Right kidney (tissue), 9 donors: ENCODE measurements around the gene PITX2.
A peak's percentile ranks its signal among the peaks of the same experiment; 100 is the strongest.

ENCODE experiments used
- DNase-seq: peaks from one replicate; pipeline ENCODE4 v3.0.0-alpha.2; 2016
- long read RNA-seq, 8 donors: transcript quantifications; one replicate each; lab custom pipeline, GENCODE V29; 2026

The PITX2 gene
- long read RNA-seq, donor 1, partial matches to known transcripts, result 0 of 1 reads
- long read RNA-seq, donor 1, other reads (novel, unspliced or antisense), result 0 of 1 reads
- long read RNA-seq, donor 2, partial matches to known transcripts, result 0 of 1 reads
- long read RNA-seq, donor 2, other reads (novel, unspliced or antisense), result 0 of 1 reads
- long read RNA-seq, donor 3, partial matches to known transcripts, result 0 of 1 reads
- long read RNA-seq, donor 3, other reads (novel, unspliced or antisense), result 0 of 1 reads
- long read RNA-seq, donor 4, partial matches to known transcripts, result 0 of 3 reads
- long read RNA-seq, donor 4, other reads (novel, unspliced or antisense), result 0 of 3 reads
- long read RNA-seq, donor 5, partial matches to known transcripts, result 0 of 4 reads
- long read RNA-seq, donor 5, other reads (novel, unspliced or antisense), result 0 of 4 reads
- long read RNA-seq, donor 6, partial matches to known transcripts, result 0 of 2 reads
- long read RNA-seq, donor 6, other reads (novel, unspliced or antisense), result 0 of 2 reads
- long read RNA-seq, donor 7, partial matches to known transcripts, result 0 of 4 reads
- long read RNA-seq, donor 7, other reads (novel, unspliced or antisense), result 0 of 4 reads
- long read RNA-seq, donor 8, partial matches to known transcripts, result 0 of 1 reads
- long read RNA-seq, donor 8, other reads (novel, unspliced or antisense), result 0 of 1 reads

- peak; percentile 87 for DNase-seq
These were observed at the start of gene PITX2 for GRCh38 chr4:110622841-110623717. TSS of gene PITX2 (minus strand) at chr4:110623077. CDS start at chr4:110622460, 617 bp downstream.

DNA sequence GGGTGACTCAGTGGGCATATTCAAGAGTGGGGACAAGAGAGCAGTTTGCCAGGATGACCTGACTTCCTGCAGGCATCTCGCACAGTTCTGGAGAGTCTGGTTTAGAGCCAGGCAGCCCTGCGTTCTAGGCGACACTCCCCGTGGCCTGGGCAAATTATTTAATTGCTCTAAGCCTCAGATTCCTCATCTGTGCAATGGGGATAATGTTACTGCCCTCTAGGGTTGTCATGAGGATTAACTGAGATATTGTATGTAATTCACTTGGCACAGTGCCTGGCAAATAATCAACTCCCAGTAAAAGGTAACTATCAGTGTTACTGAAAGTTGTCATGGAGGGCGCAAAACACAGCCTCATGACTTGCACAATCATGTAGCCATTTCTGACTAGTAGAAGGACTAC lies 48.8 kb upstream of the PITX2 start:
- DNase-seq, result no peak

DNA sequence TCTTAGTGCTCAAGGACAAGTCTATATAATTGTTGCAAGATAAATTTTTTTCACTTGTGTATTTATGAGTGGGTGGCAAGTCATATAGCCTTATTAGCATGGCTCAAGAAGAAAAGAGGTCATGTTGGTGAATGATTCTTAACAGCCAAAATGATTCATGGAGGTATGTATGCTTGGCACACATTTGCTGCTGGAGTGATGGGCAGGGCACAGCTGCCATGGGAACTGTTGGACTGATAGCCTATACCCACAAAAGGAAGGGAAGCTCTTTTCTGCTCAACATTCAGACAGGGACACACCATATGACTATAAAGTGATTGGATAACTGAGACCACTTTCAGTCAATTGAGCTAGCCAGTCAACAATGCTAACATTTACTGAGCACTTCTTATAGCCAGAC lies 46.8 kb upstream of the PITX2 start:
- no peak for DNase-seq

DNA sequence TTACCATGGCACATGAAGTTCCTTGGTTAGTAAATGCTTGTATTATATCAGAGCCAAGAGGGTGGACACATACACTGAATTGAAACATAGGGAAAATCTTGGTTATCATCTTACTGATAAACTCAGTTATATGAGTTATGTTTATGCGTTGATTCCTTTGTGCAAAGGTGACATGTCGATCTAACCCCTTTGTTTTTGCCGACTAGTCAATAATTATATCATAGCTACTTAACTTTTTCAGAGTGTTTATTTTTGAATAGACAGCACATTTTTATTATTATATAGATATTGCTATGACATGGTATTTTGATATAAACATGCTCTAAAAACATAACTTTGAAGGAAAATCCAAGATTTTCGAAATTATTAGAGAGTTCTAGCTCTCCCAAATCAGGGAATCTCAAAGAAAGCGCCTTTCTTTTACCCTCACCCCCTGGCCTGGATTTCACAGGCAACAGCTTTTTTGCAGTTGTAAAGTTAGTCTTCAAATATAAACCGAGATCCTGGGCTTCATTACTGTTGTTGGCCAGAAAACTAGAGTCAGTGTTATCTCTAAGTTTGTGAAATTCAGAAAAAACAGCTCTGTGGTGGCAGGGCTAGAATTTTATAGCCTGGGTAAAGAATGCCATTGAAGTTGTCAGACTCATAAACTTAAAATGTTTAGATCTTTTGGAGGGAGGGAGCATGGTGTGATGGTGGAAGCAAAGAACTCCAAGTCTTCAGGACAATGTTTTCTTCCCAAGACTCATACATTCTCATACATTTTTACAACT lies 45.8 kb upstream of the PITX2 start:
- no peak for DNase-seq

DNA sequence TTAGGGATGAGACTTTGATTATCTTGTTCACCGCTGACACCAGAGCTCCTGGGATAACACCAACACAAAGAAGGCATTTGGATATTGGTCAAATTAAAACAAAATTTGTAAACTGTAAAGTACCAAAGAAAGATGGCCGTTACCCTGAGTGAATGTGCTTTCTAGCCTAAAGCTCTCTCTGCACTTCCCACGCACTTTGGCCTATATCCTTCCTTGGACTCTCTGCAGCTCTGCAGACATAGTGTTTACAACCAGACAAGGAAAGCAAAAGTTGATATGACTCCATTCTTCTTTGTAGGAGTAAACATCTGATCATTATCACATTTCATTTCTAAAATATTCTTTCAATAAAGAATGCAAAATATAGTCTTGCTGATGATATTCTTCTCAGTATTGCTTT lies 44.8 kb upstream of the PITX2 start:
- DNase-seq, result no peak

- no peak for DNase-seq
These were observed 43.2 kb upstream of the PITX2 start for GRCh38 chr4:110666030-110666429.

DNA sequence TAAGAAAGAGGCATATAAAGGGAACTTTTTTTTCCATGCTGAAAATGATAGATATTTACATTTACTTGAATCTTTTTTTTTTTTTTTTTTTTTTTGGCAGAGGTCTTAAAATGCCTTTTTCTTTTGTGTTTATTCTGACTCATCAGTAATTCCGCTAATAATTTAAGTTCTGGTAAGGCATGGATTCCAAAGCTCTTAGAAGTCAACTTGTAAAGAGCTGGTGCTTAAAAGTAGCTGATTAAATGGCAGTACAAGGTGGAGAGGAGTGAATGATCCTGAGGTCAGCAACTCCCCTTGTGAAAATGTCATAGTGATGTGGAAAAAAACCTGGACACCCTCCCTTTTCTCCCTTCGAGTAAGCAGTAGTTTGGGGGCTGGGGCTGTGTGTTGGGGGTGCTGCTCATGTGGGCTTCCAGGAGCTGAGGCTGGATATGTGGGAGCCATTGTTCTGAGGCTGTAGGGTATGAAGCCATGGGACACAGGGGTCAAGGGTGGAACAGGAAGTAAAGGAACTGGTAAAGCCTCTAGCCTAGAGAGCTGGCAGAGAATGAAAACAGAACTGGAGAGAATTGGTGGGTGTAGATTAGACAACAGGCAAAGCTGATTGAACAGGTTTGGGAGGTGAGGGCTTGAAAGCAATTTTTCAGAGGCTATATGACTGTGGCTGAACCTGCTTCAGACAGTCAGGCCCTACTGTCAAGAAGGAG lies 41.0 kb upstream of the PITX2 start:
- no peak for DNase-seq

DNA sequence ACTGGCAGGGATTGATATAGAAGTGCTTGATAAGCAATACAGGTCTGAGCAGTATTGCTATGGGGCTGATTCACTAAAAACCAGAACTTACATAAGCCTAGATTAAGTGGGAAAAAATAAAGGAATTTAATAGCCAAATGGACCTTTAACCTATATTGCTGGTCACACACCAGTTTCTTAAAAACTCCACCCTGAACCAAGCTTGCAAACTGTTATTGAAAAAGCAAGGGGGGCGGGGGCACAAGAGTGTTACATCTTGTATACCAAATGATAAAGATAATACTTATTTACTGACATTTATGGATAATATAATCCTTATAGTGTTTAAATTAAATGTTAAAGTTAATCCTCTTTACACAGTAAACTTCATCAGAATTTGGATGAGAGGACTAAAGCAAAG lies 40.3 kb upstream of the PITX2 start:
- no peak for DNase-seq

GRCh38 chr4:110660755-110661154 lies 37.9 kb upstream of the PITX2 start:
- DNase-seq, result no peak

DNA sequence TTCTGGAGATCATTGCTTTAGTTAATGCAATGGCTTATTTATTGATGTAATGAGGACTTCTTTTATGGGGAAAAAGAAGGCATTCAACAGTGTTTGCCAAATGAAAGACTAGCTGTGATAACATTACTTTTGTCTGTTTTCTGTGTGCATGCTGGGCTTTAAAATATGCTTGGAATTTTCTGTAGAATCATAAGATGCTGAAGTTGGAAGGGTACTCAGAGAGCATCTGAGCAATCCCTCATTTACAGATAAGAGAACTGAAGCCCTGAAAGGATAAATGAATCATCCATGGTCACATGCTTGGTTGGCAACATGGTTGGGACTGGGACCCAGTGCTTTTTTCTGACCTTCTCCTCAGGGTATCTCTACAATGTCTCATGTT lies 31.4 kb upstream of the PITX2 start:
- DNase-seq, result no peak

DNA sequence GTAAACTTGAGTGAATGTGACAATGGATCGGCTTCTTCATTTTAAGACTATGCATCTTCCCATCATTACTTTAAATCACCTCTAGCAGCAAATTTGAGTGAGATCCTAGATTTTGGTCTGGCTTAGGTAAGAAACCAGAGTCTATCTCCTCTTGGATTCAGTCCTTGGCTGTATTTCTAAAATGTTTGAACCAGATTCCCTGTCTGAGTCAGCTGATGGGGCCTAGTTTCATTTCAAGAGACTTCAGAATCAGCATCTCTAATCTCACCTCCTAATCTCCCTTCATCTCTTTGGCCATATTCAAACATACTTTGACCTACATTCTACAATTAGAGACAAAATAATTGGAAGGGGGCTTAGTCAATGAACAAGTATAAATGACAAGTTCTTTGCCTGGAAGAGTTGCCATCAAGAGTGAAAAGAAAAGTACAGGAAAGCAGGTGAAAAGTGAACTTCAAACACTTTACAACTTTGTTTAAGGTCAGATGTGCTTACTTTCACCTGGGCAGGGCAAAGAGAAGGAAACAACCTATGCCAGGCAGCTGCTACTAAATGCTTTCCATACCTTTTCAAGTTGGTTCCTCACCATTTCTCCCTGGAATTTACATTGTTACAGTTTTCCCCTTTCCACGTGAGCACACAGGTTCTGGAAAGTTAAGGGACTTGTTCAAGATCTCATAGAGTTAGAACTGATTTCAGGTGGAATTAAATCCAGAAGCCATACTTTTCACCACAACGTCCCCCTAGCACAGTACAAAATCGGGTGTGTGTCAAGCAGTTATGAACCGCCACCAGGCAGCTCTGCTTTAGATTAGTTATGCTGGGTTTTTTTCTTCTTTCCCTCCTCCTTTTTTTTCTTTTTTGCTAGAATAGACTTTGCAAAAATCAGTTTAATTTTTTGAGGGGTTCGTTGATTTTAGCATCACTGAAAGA lies 30.7 kb upstream of the PITX2 start:
- no peak for DNase-seq

GRCh38 chr4:110644008-110644407 lies 21.1 kb upstream of the PITX2 start:
- no peak for DNase-seq

- DNase-seq, result no peak
These were observed 20.2 kb upstream of the PITX2 start for GRCh38 chr4:110643096-110643495.

DNA sequence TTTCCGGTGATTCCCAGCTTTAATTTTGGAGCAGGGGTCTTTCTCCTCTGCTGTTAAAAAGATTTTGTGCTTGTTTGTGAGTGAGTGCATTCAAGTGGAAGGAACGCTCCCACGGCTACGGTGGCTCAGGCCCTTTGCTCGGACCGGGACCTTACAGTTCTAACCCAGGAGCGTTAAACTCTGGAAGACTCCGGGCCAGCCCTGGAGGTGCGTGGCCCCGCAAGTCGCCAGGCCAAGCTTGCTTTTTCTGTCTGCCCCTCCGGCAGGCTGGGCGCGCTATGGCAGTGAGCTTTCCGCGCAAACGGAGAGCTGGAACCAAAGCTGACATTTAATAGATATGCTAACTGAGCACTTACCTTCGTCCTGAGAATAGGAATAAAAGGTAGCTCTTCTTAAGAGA lies 18.3 kb upstream of the PITX2 start:
- DNase-seq, result peak; percentile 57

DNA sequence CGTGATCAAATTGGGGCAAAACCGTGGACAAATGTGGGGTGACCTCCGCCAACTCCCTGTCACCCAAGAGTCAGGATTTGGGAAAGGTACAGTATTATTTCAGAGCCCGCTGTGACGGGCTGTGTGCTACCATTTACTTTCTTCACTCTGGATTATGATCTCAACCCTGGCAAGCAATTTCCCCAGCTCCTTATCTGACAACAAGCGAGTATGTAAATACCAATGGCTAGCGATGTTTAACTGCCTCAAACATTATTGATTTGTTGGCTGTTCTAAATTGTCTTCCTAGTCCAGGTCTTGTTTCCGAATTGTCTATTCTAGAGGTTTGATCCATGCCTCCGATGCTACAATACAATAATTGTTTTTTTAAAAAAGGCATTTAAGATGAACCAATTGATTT lies 17.7 kb upstream of the PITX2 start:
- DNase-seq, result peak; percentile 27

GRCh38 chr4:110639207-110640090 lies 16.6 kb upstream of the PITX2 start:
- peak; percentile 57 for DNase-seq

DNA sequence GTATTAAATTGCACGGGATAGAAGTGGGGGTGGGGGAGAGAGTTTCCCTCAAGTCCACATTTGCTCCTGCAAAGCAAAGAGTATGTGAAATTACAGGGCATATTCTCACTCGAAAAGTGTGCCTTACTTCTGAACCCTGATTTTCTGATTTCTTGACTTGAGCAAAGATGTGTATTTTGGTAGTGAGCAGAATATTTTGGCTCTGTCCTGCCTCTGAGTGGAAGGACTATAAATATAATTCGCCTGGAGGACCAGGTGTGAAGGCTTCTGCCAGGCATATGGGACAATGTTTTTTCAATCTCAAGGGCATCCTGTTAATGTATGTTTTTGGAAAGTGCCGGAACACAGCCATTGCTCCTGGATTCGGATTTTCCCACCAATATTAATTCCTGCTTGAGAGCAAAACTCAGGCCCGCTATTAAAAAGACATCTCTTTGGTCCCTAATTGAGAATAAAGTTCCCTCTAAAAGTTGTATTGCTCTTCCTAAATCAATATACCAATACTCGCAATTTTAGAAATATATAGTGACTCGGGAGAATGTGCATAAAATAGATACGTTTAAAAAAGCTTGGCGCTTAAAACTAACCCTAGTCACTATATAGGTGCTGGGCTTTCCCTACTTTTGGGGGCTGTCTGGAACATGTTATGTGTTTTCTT lies 15.3 kb upstream of the PITX2 start:
- DNase-seq, result peak; percentile 48

GRCh38 chr4:110637408-110638088 lies 14.7 kb upstream of the PITX2 start:
- peak; percentile 51 for DNase-seq
